ENCODE results near the gene PDGFC. TPM values are rescaled to one million over a fixed set of nuclear protein-coding genes. Genes with fewer than 3 reads are reported as not detected.

The PDGFC gene
- total and polyA plus RNA-seq, 2 donors (not counting 3 experiments of a cell fraction or from before 2014, with no cell fraction given): 2.7 to 5.3 TPM

DNA sequence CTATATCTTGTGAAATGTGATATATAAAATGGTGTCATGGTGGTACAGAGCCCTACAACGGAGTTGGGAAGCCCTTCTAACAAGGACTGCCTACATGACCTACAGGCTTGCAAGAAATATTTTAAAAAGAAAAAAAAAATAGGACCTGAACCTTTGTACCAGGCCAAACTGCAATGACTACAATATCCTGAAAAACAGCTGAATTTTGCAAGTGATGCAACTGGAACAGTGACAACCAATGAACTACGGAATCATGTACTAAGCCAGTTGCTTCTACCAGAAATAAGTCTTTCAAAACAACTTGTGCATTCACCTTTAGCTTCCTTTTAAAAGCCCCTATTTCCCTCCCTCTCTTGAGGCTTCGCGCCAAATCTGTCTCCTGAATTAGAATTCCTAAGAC is 58.4 kb downstream of the PDGFC start:
- H3K4me3 ChIP-seq (replicated peaks in 1 of 3; ENCODE audit: insufficient read depth in 1 of 3, low read depth in 1 of 3, low read length in 3 of 3): no peak overlapping the region
- H3K9me3 ChIP-seq (replicated peaks; ENCODE audit: control insufficient read depth, insufficient read depth, low read length): no peaks in the 10 kb centered on the region
- TF ChIP-seq FOS (IDR thresholded peaks at IDR 0.05; ENCODE audit: borderline replicate concordance, insufficient read depth, low read length) (no peak), POLR2A (IDR thresholded peaks at IDR 0.05; ENCODE audit: low read depth, low read length) (no peak), EZH2 (IDR thresholded peaks at IDR 0.05; ENCODE audit: borderline replicate concordance, low read depth, low read length, severe bottlenecking) (no peak), JUN (IDR thresholded peaks at IDR 0.05; ENCODE audit: borderline replicate concordance, insufficient read depth, insufficient read length, low read depth) (no peak), GATA2 (IDR thresholded peaks at IDR 0.05; ENCODE audit: insufficient read depth, insufficient read length, low read depth, low read length) (no peak), POLR2AphosphoS5 (IDR thresholded peaks at IDR 0.05; ENCODE audit: insufficient read depth, low read depth, low read length) (no peak), MYC (IDR thresholded peaks at IDR 0.05; ENCODE audit: low read depth, low read length) (no peak)
- TF ChIP-seq, protein P1, sequence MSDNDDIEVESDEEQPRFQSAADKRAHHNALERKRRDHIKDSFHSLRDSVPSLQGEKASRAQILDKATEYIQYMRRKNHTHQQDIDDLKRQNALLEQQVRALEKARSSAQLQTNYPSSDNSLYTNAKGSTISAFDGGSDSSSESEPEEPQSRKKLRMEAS (IDR thresholded peaks at IDR 0.05; ENCODE audit: insufficient read depth, insufficient read length): no peak
- TF ChIP-seq, protein P2, sequence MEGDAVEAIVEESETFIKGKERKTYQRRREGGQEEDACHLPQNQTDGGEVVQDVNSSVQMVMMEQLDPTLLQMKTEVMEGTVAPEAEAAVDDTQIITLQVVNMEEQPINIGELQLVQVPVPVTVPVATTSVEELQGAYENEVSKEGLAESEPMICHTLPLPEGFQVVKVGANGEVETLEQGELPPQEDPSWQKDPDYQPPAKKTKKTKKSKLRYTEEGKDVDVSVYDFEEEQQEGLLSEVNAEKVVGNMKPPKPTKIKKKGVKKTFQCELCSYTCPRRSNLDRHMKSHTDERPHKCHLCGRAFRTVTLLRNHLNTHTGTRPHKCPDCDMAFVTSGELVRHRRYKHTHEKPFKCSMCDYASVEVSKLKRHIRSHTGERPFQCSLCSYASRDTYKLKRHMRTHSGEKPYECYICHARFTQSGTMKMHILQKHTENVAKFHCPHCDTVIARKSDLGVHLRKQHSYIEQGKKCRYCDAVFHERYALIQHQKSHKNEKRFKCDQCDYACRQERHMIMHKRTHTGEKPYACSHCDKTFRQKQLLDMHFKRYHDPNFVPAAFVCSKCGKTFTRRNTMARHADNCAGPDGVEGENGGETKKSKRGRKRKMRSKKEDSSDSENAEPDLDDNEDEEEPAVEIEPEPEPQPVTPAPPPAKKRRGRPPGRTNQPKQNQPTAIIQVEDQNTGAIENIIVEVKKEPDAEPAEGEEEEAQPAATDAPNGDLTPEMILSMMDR (IDR thresholded peaks at IDR 0.05; ENCODE audit: extremely low read depth in 1 of 2, insufficient read depth in 1 of 2, low read depth in 1 of 2, low read length in 2 of 2): no peak
- H3K4me1 ChIP-seq (ENCODE audit: control insufficient read depth, extremely low read depth, insufficient read depth, low read length): no peaks in the 10 kb centered on the region
- no peaks in the 10 kb centered on the region for H4K20me1 ChIP-seq (replicated peaks; ENCODE audit: control insufficient read depth, extremely low read depth, insufficient read depth, low read length)
- no TSS peak for BruUV-seq (replicated peaks)
- ChIA-PET POLR2A (no interaction called here), CTCF (interaction anchor here (1.5 kb wide), 1 partner anchor 18 kb away, joined by 5 read pairs; no protein-coding TSS in a partner anchor)
- H3K27me3 ChIP-seq (ENCODE audit: control insufficient read depth in 2 of 2, insufficient read depth in 2 of 2, low read length in 2 of 2): no peaks in the 10 kb centered on the region
- H2AFZ ChIP-seq (ENCODE audit: low read depth, low read length): no peak overlapping the region
- H3K27ac ChIP-seq (ENCODE audit: insufficient read depth, low read depth, low read length): no peak overlapping the region
- DNase-seq (ENCODE audit: low read depth, low spot score) (no peak), FAIRE-seq (no peak)
- H3K9me1 ChIP-seq (replicated peaks; ENCODE audit: control insufficient read depth, extremely low read depth, insufficient read depth, low read length): no peaks in the 10 kb centered on the region
- no peaks in the 10 kb centered on the region for H3K79me2 ChIP-seq (ENCODE audit: control insufficient read depth, insufficient read depth, low read length)
- H3K4me2 ChIP-seq (ENCODE audit: insufficient read depth, low read length): no peak overlapping the region
- no peak overlapping the region for H3K9ac ChIP-seq (replicated peaks; ENCODE audit: extremely low read depth, insufficient read depth, low read length)
- dilution Hi-C loops (cut with MboI; ENCODE audit: extremely low pct_ligation_motif_present, low sequenced_read_pairs): no loop called here
- H3K36me3 ChIP-seq (ENCODE audit: control insufficient read depth in 2 of 2, extremely low read depth in 1 of 2, insufficient read depth in 2 of 2, low read length in 2 of 2): no peaks in the 10 kb centered on the region
- intact Hi-C loops (cut with micrococcal nuclease): no loop called here

Measured in endothelial cell of umbilical vein (primary cell).